Measurements from ENCODE around the gene CAMSAP2. TPM values are rescaled to one million over a fixed set of nuclear protein-coding genes. Genes with fewer than 3 reads are reported as not detected.

CAMSAP2 gene
- total and polyA plus RNA-seq, 2 of the 4 experiments (the other 2 are of a cell fraction), result 8.3 to 29.4 TPM

DNA sequence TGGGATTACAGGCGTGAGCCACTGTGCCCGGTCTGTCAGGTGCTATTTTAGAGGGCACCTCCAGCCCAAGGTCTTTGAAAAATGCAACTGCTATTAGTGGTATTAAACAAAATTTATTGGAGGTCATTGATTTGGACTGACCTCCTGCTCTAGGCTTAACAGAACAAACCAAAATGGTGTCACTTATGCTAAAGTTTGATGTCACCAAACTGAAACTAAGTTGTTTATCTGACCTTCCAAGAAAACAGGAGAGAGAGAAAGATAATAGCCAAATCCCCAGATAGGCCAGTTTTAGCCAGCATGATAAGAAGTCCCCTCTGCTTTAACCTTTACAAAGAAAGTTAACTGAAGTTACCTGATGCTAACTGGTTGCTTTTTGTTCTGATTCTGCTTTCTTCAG is 147.9 kb downstream of the CAMSAP2 start:
- H3K56ac ChIP-seq (ENCODE audit: extremely low read depth, insufficient read depth, low read length), result no peak overlapping the region
- H2AK9ac ChIP-seq (replicated peaks; ENCODE audit: low read depth, low read length, poor library complexity), result no peak overlapping the region
- no TSS peak for BruUV-seq (replicated peaks)
- CTCF ChIA-PET, result no interaction called here
- ATAC-seq (ENCODE audit: low read depth) (no peak), DNase-seq (no peak)
- no peaks in the 10 kb centered on the region for H3K9me3 ChIP-seq (ENCODE audit: control insufficient read depth, insufficient read depth, low read length)
- H3K36me3 ChIP-seq (ENCODE audit: control insufficient read depth, insufficient read depth, low read length), result no peaks in the 10 kb centered on the region
- no peak overlapping the region for H2BK120ac ChIP-seq (ENCODE audit: low read depth, low read length)
- H2AK5ac ChIP-seq (ENCODE audit: low read depth, low read length), result no peak overlapping the region
- dilution Hi-C loops (cut with HindIII; ENCODE audit: low sequenced_read_pairs, unreplicated experiment), result no loop called here
- H2BK15ac ChIP-seq (ENCODE audit: low read depth, low read length), result no peak overlapping the region
- in situ Hi-C loops (cut with MboI; ENCODE audit: low sequenced_read_pairs), result no loop called here
- no peak overlapping the region for H3K4me3 ChIP-seq (ENCODE audit: insufficient read depth, low read depth, low read length)
- H3K14ac ChIP-seq (replicated peaks; ENCODE audit: low read depth, low read length), result no peak overlapping the region
- H3K9ac ChIP-seq (ENCODE audit: low read depth, low read length), result no peak overlapping the region
- no CpG with 5 or more reads among the region's 2 CpGs for WGBS, 2 experiments (ENCODE audit: extremely low coverage in 2 of 2, insufficient read length in 1 of 2)
- no peak overlapping the region for H3K4ac ChIP-seq (ENCODE audit: low read depth, low read length)
- H3K27me3 ChIP-seq (ENCODE audit: control insufficient read depth, insufficient read depth, low read length), result peaks cover 38% of the 10 kb centered on the region
- no peak overlapping the region for H3K27ac ChIP-seq (ENCODE audit: insufficient read depth, low read length)
- no peak overlapping the region for H4K91ac ChIP-seq (ENCODE audit: insufficient read depth, low read depth, low read length)
- no peak overlapping the region for H2BK20ac ChIP-seq (ENCODE audit: low read depth, low read length)
- H3K4me1 ChIP-seq (ENCODE audit: control insufficient read depth, insufficient read depth, low read length), result peaks cover under 1% of the 10 kb centered on the region; the same call in 1 of the 2 replicates
- H4K8ac ChIP-seq (ENCODE audit: low read depth in 2 of 2, low read length in 2 of 2), result no peak overlapping the region
- H3K9me1 ChIP-seq (ENCODE audit: insufficient read depth, low read length), result no peaks in the 10 kb centered on the region
- no peaks in the 10 kb centered on the region for H4K20me1 ChIP-seq (ENCODE audit: insufficient read depth, low read length)
- H2AFZ ChIP-seq (replicated peaks; ENCODE audit: low read length, poor library complexity), result no peak overlapping the region
- H3K79me1 ChIP-seq (ENCODE audit: low read depth in 1 of 2, low read length in 2 of 2), result no peaks in the 10 kb centered on the region
- H3K4me2 ChIP-seq (ENCODE audit: low read depth, low read length), result no peak overlapping the region
- TF ChIP-seq, protein P1, sequence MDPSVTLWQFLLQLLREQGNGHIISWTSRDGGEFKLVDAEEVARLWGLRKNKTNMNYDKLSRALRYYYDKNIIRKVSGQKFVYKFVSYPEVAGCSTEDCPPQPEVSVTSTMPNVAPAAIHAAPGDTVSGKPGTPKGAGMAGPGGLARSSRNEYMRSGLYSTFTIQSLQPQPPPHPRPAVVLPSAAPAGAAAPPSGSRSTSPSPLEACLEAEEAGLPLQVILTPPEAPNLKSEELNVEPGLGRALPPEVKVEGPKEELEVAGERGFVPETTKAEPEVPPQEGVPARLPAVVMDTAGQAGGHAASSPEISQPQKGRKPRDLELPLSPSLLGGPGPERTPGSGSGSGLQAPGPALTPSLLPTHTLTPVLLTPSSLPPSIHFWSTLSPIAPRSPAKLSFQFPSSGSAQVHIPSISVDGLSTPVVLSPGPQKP (IDR thresholded peaks at IDR 0.05; ENCODE audit: borderline replicate concordance, low read depth, low read length), result no peak
- TF ChIP-seq, protein P2, sequence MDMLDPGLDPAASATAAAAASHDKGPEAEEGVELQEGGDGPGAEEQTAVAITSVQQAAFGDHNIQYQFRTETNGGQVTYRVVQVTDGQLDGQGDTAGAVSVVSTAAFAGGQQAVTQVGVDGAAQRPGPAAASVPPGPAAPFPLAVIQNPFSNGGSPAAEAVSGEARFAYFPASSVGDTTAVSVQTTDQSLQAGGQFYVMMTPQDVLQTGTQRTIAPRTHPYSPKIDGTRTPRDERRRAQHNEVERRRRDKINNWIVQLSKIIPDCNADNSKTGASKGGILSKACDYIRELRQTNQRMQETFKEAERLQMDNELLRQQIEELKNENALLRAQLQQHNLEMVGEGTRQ (IDR thresholded peaks at IDR 0.05; ENCODE audit: low read depth, low read length), result no peak
- TF ChIP-seq CHD1 (IDR thresholded peaks at IDR 0.05; ENCODE audit: low read depth, low read length) (no peak), POLR2A (IDR thresholded peaks at IDR 0.05; ENCODE audit: low read depth, low read length) (no peak), MAZ (IDR thresholded peaks at IDR 0.05; ENCODE audit: borderline replicate concordance, low read depth, low read length) (no peak), MAFK (IDR thresholded peaks at IDR 0.05; ENCODE audit: low read depth, low read length) (no peak), RCOR1 (IDR thresholded peaks at IDR 0.05; ENCODE audit: insufficient replicate concordance, low read length) (no peak), MXI1 (IDR thresholded peaks at IDR 0.05; ENCODE audit: borderline replicate concordance, low read depth, low read length) (no peak), SMC3 (IDR thresholded peaks at IDR 0.05; ENCODE audit: low read depth, low read length) (no peak), CEBPB (IDR thresholded peaks at IDR 0.05; ENCODE audit: low read depth, low read length) (no peak), RAD21 (IDR thresholded peaks at IDR 0.05; ENCODE audit: low read length) (no peak), RFX5 (IDR thresholded peaks at IDR 0.05; ENCODE audit: low read depth, low read length) (no peak), FOS (IDR thresholded peaks at IDR 0.05; ENCODE audit: low read depth, low read length) (no peak), NFE2L2 (IDR thresholded peaks at IDR 0.05; ENCODE audit: low read depth, low read length) (no peak), BHLHE40 (IDR thresholded peaks at IDR 0.05; ENCODE audit: low read depth, low read length) (no peak)
- TF ChIP-seq, protein P3, sequence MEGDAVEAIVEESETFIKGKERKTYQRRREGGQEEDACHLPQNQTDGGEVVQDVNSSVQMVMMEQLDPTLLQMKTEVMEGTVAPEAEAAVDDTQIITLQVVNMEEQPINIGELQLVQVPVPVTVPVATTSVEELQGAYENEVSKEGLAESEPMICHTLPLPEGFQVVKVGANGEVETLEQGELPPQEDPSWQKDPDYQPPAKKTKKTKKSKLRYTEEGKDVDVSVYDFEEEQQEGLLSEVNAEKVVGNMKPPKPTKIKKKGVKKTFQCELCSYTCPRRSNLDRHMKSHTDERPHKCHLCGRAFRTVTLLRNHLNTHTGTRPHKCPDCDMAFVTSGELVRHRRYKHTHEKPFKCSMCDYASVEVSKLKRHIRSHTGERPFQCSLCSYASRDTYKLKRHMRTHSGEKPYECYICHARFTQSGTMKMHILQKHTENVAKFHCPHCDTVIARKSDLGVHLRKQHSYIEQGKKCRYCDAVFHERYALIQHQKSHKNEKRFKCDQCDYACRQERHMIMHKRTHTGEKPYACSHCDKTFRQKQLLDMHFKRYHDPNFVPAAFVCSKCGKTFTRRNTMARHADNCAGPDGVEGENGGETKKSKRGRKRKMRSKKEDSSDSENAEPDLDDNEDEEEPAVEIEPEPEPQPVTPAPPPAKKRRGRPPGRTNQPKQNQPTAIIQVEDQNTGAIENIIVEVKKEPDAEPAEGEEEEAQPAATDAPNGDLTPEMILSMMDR (conservative IDR thresholded peaks at IDR 0.05; ENCODE audit: low read depth, low read length), result no peak
- H4K5ac ChIP-seq (ENCODE audit: low read depth, low read length), result no peak overlapping the region
- no peak overlapping the region for H3K23ac ChIP-seq (ENCODE audit: low read depth, low read length)
- POLR2A ChIA-PET (ENCODE audit: unreplicated experiment), result no interaction called here
- H2BK5ac ChIP-seq (ENCODE audit: low read depth, low read length, poor library complexity, severe bottlenecking), result no peak overlapping the region
- intact Hi-C loops (cut with micrococcal nuclease), result loop anchor here (10.0 kb wide), 1 partner anchor 138 kb away; the partner anchor contains the start of gene KIF21B
- no peak overlapping the region for H3K18ac ChIP-seq (ENCODE audit: low read depth, low read length)

All from IMR-90 (cell line).